ENCODE results near the gene NME7.

Gene NME7

GRCh38 chr1:169103480-169103893 is 264.1 kb downstream of the NME7 start:
- DNase-seq = no peak

GRCh38 chr1:169103002-169103401 is 264.6 kb downstream of the NME7 start:
- no peak for DNase-seq

DNA sequence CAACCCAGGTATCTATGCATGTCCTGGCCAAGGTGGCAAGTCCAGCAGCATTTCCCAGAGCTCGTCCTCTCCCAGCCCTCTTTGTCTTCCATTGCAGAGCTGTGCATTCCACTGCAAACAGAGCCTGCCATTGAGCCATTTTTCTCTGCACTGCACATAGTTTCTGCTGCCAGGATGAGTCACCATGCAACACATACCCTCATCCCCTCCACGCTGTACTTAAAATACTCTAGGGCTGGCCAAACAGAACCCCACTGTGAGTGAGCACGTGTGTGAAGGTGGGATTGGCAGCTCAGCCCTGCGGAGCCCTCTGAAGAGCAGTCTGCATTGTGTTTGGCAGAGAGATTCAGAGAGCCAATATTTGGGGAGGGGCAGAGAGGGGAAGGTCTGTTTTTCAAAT is 265.0 kb downstream of the NME7 start:
- DNase-seq = no peak

DNA sequence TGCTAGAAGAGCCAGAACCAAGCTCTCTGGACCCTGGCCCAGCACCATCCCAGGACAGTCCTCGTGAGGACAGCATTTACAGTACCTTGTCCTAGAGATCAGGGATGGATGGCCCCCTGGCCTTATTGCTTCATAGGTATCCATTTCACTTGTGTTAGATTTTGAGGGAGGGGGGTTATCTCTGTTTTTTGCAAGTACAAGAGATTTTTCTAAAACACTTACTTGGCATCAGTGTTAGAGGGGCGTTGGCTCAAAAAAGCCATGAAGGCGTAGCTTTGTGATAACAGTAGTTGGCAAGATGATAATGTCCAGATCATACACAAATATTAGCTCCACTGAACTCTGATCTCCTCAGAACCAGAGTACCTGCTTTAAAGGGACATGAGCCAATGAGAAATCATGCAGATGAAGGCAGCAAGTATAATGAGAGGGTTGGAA is 266.9 kb downstream of the NME7 start:
- no peak for DNase-seq

DNA sequence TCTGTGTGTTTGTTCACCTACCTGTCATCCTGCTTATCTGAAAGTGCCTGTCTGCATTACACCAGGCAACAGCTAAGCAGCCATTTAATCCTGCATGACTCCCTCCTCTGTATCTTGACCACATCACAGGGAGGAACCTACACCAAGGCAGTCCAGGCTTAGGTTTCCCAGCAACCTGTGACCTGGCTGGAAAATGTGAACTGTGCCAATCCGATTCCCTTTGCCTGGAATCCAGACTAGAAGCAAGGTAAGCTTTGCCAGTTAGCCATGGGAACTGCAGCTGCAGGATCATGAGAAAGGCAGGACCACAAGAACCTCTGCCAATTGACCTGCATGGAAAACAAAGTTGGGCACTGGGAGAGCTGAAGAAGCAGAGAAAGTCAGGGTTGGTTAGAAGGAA is 267.4 kb downstream of the NME7 start:
- no peak for DNase-seq

DNA sequence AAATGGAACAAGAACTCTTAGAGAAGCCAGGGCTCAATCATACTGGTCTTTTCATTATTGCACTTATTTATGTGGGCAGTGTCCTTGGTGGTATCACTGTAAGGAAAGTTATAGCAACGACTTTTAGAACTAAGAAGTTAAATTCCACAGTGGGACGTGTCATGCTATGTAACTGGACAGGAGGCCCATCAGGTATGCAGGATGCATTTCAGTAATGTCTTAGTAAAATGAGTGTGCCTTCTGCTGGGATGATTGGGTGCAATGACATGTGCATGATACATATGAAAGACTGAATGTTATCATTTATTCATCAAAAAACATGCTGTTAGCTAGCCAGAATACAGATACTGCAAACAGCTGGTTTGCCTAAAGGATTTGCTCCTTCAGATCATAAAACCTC is 268.0 kb downstream of the NME7 start:
- DNase-seq = no peak

GRCh38 chr1:169098380-169098779 is 269.2 kb downstream of the NME7 start:
- no peak for DNase-seq

GRCh38 chr1:169094897-169095569 is 272.6 kb downstream of the NME7 start:
- DNase-seq = no peak

DNA sequence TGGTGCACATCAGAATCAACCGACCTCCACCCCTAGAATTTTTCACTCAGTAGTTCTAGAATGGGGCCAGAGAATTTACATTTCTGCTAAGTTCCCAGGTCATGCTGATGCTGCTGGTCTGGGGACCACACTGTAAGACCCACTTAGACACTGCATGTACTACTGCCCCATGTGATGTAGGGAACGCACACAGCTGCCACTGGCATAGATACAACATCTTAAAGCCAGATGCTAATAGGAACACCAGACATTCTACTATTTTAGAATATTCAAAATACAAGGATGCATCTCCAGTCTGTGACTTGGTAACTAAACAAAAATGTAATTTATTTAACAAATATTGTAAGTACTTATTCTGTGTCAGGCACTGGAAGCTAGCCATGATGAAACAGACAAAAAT is 275.2 kb downstream of the NME7 start:
- DNase-seq = no peak

DNA sequence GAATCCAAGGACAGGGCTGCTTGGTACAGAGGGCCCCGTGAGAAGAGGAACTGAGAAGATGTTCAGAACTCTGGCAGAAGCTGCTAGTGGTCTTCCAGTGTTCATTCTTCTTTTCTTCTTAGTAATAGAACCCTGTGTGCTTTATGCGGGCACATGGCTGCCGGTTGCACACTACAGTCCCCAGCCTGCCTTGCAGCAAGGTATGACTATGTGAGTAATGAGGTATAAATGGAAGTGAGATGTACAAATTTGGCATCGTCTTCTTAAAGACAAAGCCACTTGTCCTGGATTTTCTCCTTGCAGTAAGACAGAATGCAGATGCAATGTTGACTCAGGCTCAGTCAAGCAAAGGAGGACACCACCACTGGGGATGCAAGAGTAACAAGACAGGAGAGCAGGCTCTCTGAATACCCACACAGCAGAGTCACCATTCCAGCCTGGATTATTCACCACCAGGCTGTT is 276.1 kb downstream of the NME7 start:
- no peak for DNase-seq

- DNase-seq = no peak
These were observed 276.7 kb downstream of the NME7 start for GRCh38 chr1:169090900-169091311.

- no peak for DNase-seq
These were observed 277.2 kb downstream of the NME7 start for GRCh38 chr1:169090308-169090899.

GRCh38 chr1:169089776-169090175 is 277.8 kb downstream of the NME7 start:
- no peak for DNase-seq

DNA sequence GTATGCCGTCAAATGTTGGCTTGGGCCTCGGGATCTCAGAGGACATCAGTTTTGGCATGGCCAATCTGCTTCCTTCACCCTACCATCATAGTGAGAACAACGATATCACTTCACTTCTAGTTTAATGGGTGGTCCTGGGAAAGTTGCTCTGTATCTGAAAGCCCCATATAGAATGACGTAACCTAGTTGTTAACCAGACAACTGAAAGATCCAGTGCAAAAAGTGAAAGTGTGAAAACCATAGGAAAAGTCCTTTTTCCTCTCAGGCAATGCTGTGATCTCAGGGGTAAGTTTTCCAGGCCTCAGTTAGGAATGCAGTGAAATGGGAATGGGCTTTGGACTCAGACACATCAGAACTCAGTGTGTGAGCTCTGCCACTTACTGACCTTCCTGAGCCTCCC is 279.7 kb downstream of the NME7 start:
- DNase-seq = no peak

- DNase-seq = no peak
These were observed 280.8 kb downstream of the NME7 start for GRCh38 chr1:169086603-169087455.

GRCh38 chr1:169085911-169086310 is 281.7 kb downstream of the NME7 start:
- no peak for DNase-seq

Data from NCI-H1048 (cell line).